NCI-H146 (cell line): ENCODE measurements around the gene GLP1R.

ENCODE experiments used
- DNase-seq: peaks from one replicate; lab custom pipeline; 2025; lab: John Stamatoyannopoulos, UW

The GLP1R gene

GRCh38 chr6:39086294-39086693, 37.7 kb downstream of the GLP1R start:
- DNase-seq: no peak

- DNase-seq: no peak
Measured at GRCh38 chr6:39086711-39087110, 38.1 kb downstream of the GLP1R start.

- DNase-seq: no peak
Measured at GRCh38 chr6:39087197-39087596, 38.6 kb downstream of the GLP1R start.

- DNase-seq: peak; percentile 75
Measured at GRCh38 chr6:39088331-39088730, 39.8 kb downstream of the GLP1R start.

GRCh38 chr6:39090036-39090435, 41.5 kb downstream of the GLP1R start:
- DNase-seq: no peak

GRCh38 chr6:39091220-39091619, 42.6 kb downstream of the GLP1R start:
- DNase-seq: no peak

GRCh38 chr6:39092124-39092523, 43.5 kb downstream of the GLP1R start:
- no peak for DNase-seq

GRCh38 chr6:39093149-39093708, 44.6 kb downstream of the GLP1R start:
- DNase-seq: no peak

- no peak for DNase-seq
Measured at GRCh38 chr6:39095578-39095977, 47.0 kb downstream of the GLP1R start.

GRCh38 chr6:39100358-39100757, 51.8 kb downstream of the GLP1R start:
- DNase-seq: no peak

- DNase-seq: no peak
Measured at GRCh38 chr6:39102071-39102820, 53.7 kb downstream of the GLP1R start.

GRCh38 chr6:39102821-39103136, 54.2 kb downstream of the GLP1R start:
- no peak for DNase-seq

GRCh38 chr6:39104528-39104927, 55.9 kb downstream of the GLP1R start:
- no peak for DNase-seq

- DNase-seq: no peak
Measured at GRCh38 chr6:39107034-39107433, 58.5 kb downstream of the GLP1R start.

GRCh38 chr6:39107641-39108040, 59.1 kb downstream of the GLP1R start:
- no peak for DNase-seq

- no peak for DNase-seq
Measured at GRCh38 chr6:39108041-39108839, 59.7 kb downstream of the GLP1R start.

- no peak for DNase-seq
Measured at GRCh38 chr6:39111280-39111679, 62.7 kb downstream of the GLP1R start.

- no peak for DNase-seq
Measured at GRCh38 chr6:39113788-39114187, 65.2 kb downstream of the GLP1R start.

- no peak for DNase-seq
Measured at GRCh38 chr6:39114388-39114703, 65.8 kb downstream of the GLP1R start.

GRCh38 chr6:39114704-39115599, 66.4 kb downstream of the GLP1R start, which contains the start of gene SAYSD1:
TSS of gene SAYSD1 (minus strand) at chr6:39115186. CDS start at chr6:39115089, 97 bp downstream.
- peak; percentile 98 for DNase-seq

- no peak for DNase-seq
Measured at GRCh38 chr6:39118921-39119320, 70.3 kb downstream of the GLP1R start.

GRCh38 chr6:39124114-39124513, 75.5 kb downstream of the GLP1R start:
- no peak for DNase-seq
